Right lobe of liver (tissue), 4 donors: ENCODE results near the gene ZNF221.

ENCODE experiments used
- CTCF ChIP-seq, 4 donors: fragments of 200-600 bp in 3 of 4; fragments of 450-650 bp in 1 of 4; IDR thresholded peaks; one replicate each; pipeline versions ENCODE4 v1.5.1 to v1.8.0; 2016 to 2022; ENCODE audit warnings: antibody characterized with exemption in 4 of 4, mild to moderate bottlenecking in 2 of 4
- POLR2A ChIP-seq: fragments of 450-650 bp; IDR thresholded peaks from one replicate; pipeline ENCODE4 v1.6.1; 2017; ENCODE audit warnings: antibody characterized with exemption, mild to moderate bottlenecking
- donor health status: DM: no; HTN: no; CAD: no.
- donor health status: DM: no; HTN: no; CAD: no.
- donor health status: DM: no; HTN: yes; CAD: no.

DNA sequence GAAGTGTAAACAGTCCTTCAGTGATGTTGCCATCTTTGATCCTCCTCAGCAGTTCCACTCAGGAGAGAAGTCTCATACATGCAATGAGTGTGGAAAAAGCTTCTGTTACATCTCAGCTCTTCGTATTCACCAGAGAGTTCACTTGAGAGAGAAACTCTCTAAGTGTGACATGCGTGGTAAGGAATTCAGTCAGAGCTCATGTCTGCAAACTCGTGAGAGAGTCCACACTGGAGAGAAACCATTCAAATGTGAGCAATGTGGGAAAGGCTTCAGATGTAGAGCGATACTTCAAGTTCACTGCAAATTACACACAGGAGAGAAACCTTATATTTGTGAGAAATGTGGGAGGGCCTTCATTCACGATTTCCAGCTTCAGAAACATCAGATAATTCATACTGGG lies 59.4 kb downstream of the ZNF221 start:
- TF ChIP-seq CTCF (IDR thresholded peaks at IDR 0.05) (no peak), POLR2A (no peak)
